Activated CD4-positive, alpha-beta memory T cell treated with anti-CD3 and anti-CD28 coated beads for 36 hours (primary cell): ENCODE results near the gene FOXL2NB. TPM values are rescaled to one million over a fixed set of nuclear protein-coding genes. Genes with fewer than 3 reads are reported as not detected.

ENCODE experiments used
- CTCF ChIA-PET: fragments of 350-600 bp; sonication (Branson Sonifier 250); formaldehyde crosslinking; loops from one replicate; lab custom pipeline; 2021; ENCODE audit warnings: antibody characterized with exemption, inconsistent platforms; lab: Charles Lee
- POLR2A ChIA-PET: fragments of 350-600 bp; sonication (Branson Sonifier 250); formaldehyde crosslinking; loops from one replicate; lab custom pipeline; 2021; ENCODE audit warnings: antibody characterized with exemption; lab: Charles Lee
- DNase-seq: peaks from one replicate; pipeline ENCODE4 v3.0.0-alpha.2; 2020
- H3K27ac Mint-ChIP-seq: one replicate; pipeline ENCODE4 v1.8.0; 2021; ENCODE audit warnings: mixed read lengths
- H3K27me3 Mint-ChIP-seq: one replicate; pipeline ENCODE4 v1.8.0; 2021; ENCODE audit warnings: mixed read lengths
- H3K36me3 Mint-ChIP-seq: one replicate; pipeline ENCODE4 v1.8.0; 2021; ENCODE audit warnings: mixed read lengths
- H3K4me1 Mint-ChIP-seq: one replicate; pipeline ENCODE4 v1.8.0; 2021; ENCODE audit warnings: low read depth, mixed read lengths
- H3K4me3 Mint-ChIP-seq: one replicate; pipeline ENCODE4 v1.8.0; 2021; ENCODE audit warnings: mild to moderate bottlenecking, mixed read lengths
- H3K9me3 Mint-ChIP-seq: one replicate; pipeline ENCODE4 v1.8.0; 2021; ENCODE audit warnings: mixed read lengths
- intact Hi-C: fragments of 100-400 bp; cut with micrococcal nuclease; formaldehyde crosslinking; loops from one replicate; pipeline ENCODE4 v1.15.1; 2023
- total RNA-seq, 2 experiments: library from RNA; stranded (reverse); gene quantifications; one replicate each; pipeline ENCODE4 v1.2.3, GENCODE V29; 2021

FOXL2NB gene
- total RNA-seq, 2 experiments from 2014 or later, result not detected

- no peaks in the 10 kb centered on the region for H3K9me3 Mint-ChIP-seq
- no peaks in the 10 kb centered on the region for H3K4me1 Mint-ChIP-seq
- H3K27me3 Mint-ChIP-seq, result peaks cover 21% of the 10 kb centered on the region
- no peak overlapping the region for H3K27ac Mint-ChIP-seq
- ChIA-PET CTCF (interaction anchor here (1.2 kb wide), 1 partner anchor 38 kb away, joined by 4 read pairs; no protein-coding TSS in a partner anchor), POLR2A (no interaction called here)
- DNase-seq, result no peak
- intact Hi-C loops, result no loop called here
- H3K4me3 Mint-ChIP-seq, result no peak overlapping the region
- H3K36me3 Mint-ChIP-seq, result no peaks in the 10 kb centered on the region
Measured at GRCh38 chr3:138974462-138974861, 27.4 kb downstream of the FOXL2NB start.

GRCh38 chr3:138975351-138975750, 28.3 kb downstream of the FOXL2NB start:
- no peaks in the 10 kb centered on the region for H3K4me1 Mint-ChIP-seq
- H3K36me3 Mint-ChIP-seq, result no peaks in the 10 kb centered on the region
- no peak for DNase-seq
- POLR2A ChIA-PET, result no interaction called here
- CTCF ChIA-PET, result no interaction called here
- H3K27me3 Mint-ChIP-seq, result peaks cover 16% of the 10 kb centered on the region
- no peak overlapping the region for H3K27ac Mint-ChIP-seq
- no peaks in the 10 kb centered on the region for H3K9me3 Mint-ChIP-seq
- no peak overlapping the region for H3K4me3 Mint-ChIP-seq
- intact Hi-C loops, result no loop called here

DNA sequence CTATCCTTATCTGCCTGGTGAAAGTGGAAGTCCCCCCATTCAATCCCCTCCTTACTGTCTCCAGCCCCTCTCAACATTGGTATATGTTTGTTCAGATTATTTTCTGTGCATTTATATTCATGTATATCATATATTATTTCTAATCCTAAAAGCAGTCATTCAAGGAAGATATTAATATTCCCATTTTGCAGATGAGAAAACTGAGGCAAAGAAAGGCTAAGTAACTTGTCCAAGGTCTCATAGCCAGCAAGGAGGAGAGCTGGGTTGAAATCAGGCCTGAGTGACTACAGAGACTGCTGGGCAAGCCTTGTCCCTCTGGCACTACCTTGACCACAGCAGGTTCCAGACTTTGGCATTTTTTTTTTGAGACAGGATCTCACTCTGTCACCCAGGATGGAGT, 29.0 kb downstream of the FOXL2NB start:
- intact Hi-C loops, result no loop called here
- H3K27ac Mint-ChIP-seq, result no peak overlapping the region
- H3K4me3 Mint-ChIP-seq, result no peak overlapping the region
- peaks cover 11% of the 10 kb centered on the region for H3K27me3 Mint-ChIP-seq
- POLR2A ChIA-PET, result no interaction called here
- no peaks in the 10 kb centered on the region for H3K4me1 Mint-ChIP-seq
- no peak for DNase-seq
- no peaks in the 10 kb centered on the region for H3K9me3 Mint-ChIP-seq
- CTCF ChIA-PET, result no interaction called here
- no peaks in the 10 kb centered on the region for H3K36me3 Mint-ChIP-seq

DNA sequence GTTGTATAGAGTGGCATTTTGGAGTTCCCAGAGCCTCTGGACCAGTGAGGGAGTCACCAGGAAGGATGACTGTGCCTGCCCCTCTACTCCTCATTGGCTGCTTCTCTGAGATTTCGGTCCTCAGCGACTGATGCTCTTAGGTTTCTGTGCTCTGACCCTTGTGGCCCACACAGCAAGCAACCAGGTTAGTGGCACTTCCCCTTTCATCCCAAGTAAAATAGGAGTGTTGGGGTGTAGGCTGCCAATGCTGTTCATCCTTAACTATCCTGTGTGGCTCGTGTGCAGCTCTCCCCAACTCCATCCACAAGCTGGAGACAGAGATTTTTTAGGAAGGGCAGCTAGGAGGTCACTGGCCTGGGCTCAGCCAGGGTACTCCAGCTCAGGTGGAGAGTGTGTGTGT, 37.8 kb downstream of the FOXL2NB start:
- POLR2A ChIA-PET, result no interaction called here
- Mint-ChIP-seq H3K4me1 (no peaks in the 10 kb centered on the region), H3K27ac (no peak overlapping the region), H3K9me3 (no peaks in the 10 kb centered on the region), H3K4me3 (no peak overlapping the region), H3K27me3 (peaks cover 2% of the 10 kb centered on the region), H3K36me3 (no peaks in the 10 kb centered on the region)
- CTCF ChIA-PET, result no interaction called here
- no peak for DNase-seq
- intact Hi-C loops, result no loop called here

- ChIA-PET POLR2A (no interaction called here), CTCF (no interaction called here)
- no peaks in the 10 kb centered on the region for H3K27me3 Mint-ChIP-seq
- no peaks in the 10 kb centered on the region for H3K9me3 Mint-ChIP-seq
- H3K4me1 Mint-ChIP-seq, result no peaks in the 10 kb centered on the region
- no peak for DNase-seq
- H3K4me3 Mint-ChIP-seq, result no peak overlapping the region
- H3K27ac Mint-ChIP-seq, result no peak overlapping the region
- H3K36me3 Mint-ChIP-seq, result no peaks in the 10 kb centered on the region
- intact Hi-C loops, result no loop called here
Measured at GRCh38 chr3:138985932-138986331, 38.9 kb downstream of the FOXL2NB start.

DNA sequence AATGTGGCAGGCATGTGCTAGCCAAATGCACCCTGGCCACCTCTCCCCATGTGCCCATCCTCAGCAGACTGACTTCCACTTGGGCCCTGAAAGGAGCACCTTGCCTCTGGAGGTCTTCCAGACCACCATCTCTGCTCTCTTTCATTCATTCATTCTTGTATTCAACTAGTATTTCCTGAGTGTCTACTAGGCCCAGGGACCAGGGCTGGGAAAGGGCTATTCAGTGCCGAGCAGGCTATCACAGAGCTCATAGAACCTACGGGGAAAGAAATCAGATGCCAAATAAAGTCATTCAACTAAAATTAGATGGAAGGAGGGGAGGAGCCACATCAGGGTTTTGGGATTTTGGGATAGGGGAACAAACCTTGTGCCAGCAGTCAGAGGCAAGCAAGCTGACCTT, 40.2 kb downstream of the FOXL2NB start:
- no peaks in the 10 kb centered on the region for H3K36me3 Mint-ChIP-seq
- no peaks in the 10 kb centered on the region for H3K27me3 Mint-ChIP-seq
- DNase-seq, result no peak
- intact Hi-C loops, result no loop called here
- H3K27ac Mint-ChIP-seq, result no peak overlapping the region
- ChIA-PET POLR2A (no interaction called here), CTCF (no interaction called here)
- no peak overlapping the region for H3K4me3 Mint-ChIP-seq
- H3K9me3 Mint-ChIP-seq, result no peaks in the 10 kb centered on the region
- no peaks in the 10 kb centered on the region for H3K4me1 Mint-ChIP-seq

GRCh38 chr3:138995706-138996105, 48.7 kb downstream of the FOXL2NB start:
- CTCF ChIA-PET, result no interaction called here
- intact Hi-C loops, result no loop called here
- H3K4me3 Mint-ChIP-seq, result no peak overlapping the region
- no peaks in the 10 kb centered on the region for H3K9me3 Mint-ChIP-seq
- peaks cover 12% of the 10 kb centered on the region for H3K27me3 Mint-ChIP-seq
- H3K27ac Mint-ChIP-seq, result no peak overlapping the region
- POLR2A ChIA-PET, result no interaction called here
- H3K4me1 Mint-ChIP-seq, result no peaks in the 10 kb centered on the region
- H3K36me3 Mint-ChIP-seq, result no peaks in the 10 kb centered on the region
- no peak for DNase-seq

Other genes starting within 250 kb of the FOXL2NB start
- 10 to 100 TPM; 23.0 to 24.8 TPM for gene PIK3CB, start 112.3 kb upstream of the FOXL2NB start, total RNA-seq
- gene FOXL2, start 80 bp upstream of the FOXL2NB start, total RNA-seq, result not detected
- not detected for gene PRR23A, start 59.1 kb downstream of the FOXL2NB start, total RNA-seq
- not detected for gene PRR23B, start 73.7 kb downstream of the FOXL2NB start, total RNA-seq
- gene PRR23C, start 97.7 kb downstream of the FOXL2NB start, total RNA-seq, result not detected